ENCODE measurements around the gene FYN.
A peak's percentile ranks its signal among the peaks of the same experiment; 100 is the strongest.

Gene FYN

GRCh38 chr6:111842891-111843290 lies 30.4 kb downstream of the FYN start:
- H3K4me3 ChIP-seq (ENCODE audit: low read depth, low read length) = no peak overlapping the region
- TF ChIP-seq CTCF (IDR thresholded peaks at IDR 0.05; ENCODE audit: insufficient read depth, low read depth, low read length, missing control alignments) = no peak
- no peak for DNase-seq (ENCODE audit: low read depth)

GRCh38 chr6:111842271-111842822 lies 30.9 kb downstream of the FYN start:
- no peak for DNase-seq (ENCODE audit: low read depth)
- TF ChIP-seq CTCF (IDR thresholded peaks at IDR 0.05; ENCODE audit: insufficient read depth, low read depth, low read length, missing control alignments) = no peak
- no peak overlapping the region for H3K4me3 ChIP-seq (ENCODE audit: low read depth, low read length)

DNA sequence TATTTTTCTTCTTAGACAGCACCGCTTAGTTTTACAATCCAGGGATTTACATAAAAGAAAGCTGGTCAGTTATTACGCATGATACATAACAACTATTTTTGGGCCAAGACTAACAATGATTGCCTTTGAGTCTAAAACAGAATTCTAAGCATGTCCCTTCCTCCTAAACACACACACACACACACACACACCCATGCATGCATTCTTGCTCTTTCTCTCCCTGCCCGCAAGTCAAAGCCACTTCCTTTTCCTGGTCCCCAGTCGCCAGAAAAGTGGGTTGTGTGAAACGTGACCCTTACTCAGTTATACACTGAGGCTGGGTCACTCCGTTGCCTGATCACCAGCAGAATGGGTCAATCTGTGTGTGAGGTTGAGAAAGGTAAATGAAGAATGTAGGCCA lies 31.4 kb downstream of the FYN start:
- H3K4me3 ChIP-seq (ENCODE audit: low read depth, low read length) = no peak overlapping the region
- DNase-seq (ENCODE audit: low read depth) = peak; percentile 76
- no peak for TF ChIP-seq CTCF (IDR thresholded peaks at IDR 0.05; ENCODE audit: insufficient read depth, low read depth, low read length, missing control alignments)

DNA sequence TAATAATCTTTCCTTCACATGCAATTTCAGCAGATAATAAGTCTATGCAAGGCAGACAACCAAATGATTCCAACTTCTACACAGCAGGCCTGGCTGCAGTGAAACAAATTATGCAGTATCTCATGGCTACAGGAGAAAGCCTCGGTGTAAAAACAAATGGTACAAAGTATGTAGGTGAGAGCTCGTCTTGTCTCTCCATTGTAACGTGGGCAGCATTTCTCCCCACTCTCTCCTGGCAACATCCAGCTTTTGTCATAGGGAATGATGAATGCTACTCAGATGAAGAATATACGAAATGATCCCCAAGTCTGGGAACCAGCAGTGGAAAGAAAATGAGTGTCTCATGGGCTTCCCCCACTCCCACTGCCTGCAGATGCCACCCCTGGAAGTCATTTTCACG lies 32.4 kb downstream of the FYN start:
- H3K4me3 ChIP-seq (ENCODE audit: low read depth, low read length) = no peak overlapping the region
- no peak for TF ChIP-seq CTCF (IDR thresholded peaks at IDR 0.05; ENCODE audit: insufficient read depth, low read depth, low read length, missing control alignments)

DNA sequence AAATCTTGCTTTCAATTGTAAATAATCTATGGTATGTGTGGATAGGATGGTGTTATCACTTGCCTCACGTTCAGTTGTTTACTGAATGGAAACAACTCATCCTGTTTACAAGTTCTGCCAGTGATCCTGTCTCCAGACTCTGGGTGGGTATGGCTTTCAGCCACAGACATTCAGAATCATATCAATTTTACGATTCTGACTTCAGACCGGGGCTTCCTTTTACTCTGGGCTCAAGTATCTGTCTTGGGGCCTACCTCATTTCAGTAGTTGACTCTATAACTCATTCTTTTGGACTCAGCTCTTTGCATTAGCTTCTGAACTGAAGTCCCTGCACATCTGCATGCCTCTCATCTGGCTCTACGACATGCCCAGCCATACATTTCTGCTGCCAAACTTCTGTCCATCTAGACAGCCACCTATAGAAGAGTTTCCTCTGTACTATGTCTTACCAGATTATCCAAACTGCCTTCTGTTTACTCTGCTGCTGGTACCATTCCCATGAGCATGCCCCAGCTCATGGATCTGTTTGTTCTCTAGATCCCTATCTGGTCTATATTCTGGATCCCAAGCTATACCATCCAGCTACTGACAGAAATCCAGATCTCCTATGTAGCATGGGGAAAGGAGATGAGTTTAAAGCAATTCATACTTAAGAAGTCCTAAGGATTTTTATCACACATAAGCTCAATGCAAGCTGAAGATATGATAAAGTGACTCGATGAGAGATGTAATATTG lies 34.3 kb downstream of the FYN start:
- peak; percentile 84 for DNase-seq (ENCODE audit: low read depth)
- no peak for TF ChIP-seq CTCF (IDR thresholded peaks at IDR 0.05; ENCODE audit: insufficient read depth, low read depth, low read length, missing control alignments)
- H3K4me3 ChIP-seq (ENCODE audit: low read depth, low read length) = no peak overlapping the region

More for the DNA sequence above, 32.4 kb downstream of the FYN start:
- no peak for DNase-seq (ENCODE audit: low read depth)

GRCh38 chr6:111837641-111838500 lies 35.4 kb downstream of the FYN start:
- peak; percentile 89 for DNase-seq (ENCODE audit: low read depth)
- TF ChIP-seq CTCF (IDR thresholded peaks at IDR 0.05; ENCODE audit: insufficient read depth, low read depth, low read length, missing control alignments) = no peak
- peak overlapping the region; percentile 36 for H3K4me3 ChIP-seq (ENCODE audit: low read depth, low read length)
